ENCODE data around the gene KRT13.

KRT13 gene

GRCh38 chr17:41519501-41520224 is 14.3 kb upstream of the KRT13 start:
- no peak for DNase-seq (ENCODE audit: low read depth)

- DNase-seq (ENCODE audit: low read depth): no peak
These were observed 13.5 kb upstream of the KRT13 start, which contains the start of gene KRT15 for GRCh38 chr17:41518789-41519449. Gene KRT15, minus strand, starts transcription at chr17:41518890. Its CDS starts 63 bp downstream, at chr17:41518827.

GRCh38 chr17:41518031-41518430 is 12.6 kb upstream of the KRT13 start:
- no peak for DNase-seq (ENCODE audit: low read depth)

GRCh38 chr17:41516830-41517283 is 11.4 kb upstream of the KRT13 start:
- DNase-seq (ENCODE audit: low read depth): no peak

- no peak for DNase-seq (ENCODE audit: low read depth)
These were observed 10.9 kb upstream of the KRT13 start for GRCh38 chr17:41516147-41516829.

GRCh38 chr17:41513168-41513547 is 7.7 kb upstream of the KRT13 start:
- DNase-seq (ENCODE audit: low read depth): no peak

GRCh38 chr17:41512546-41513167 is 7.2 kb upstream of the KRT13 start:
- no peak for DNase-seq (ENCODE audit: low read depth)

GRCh38 chr17:41511716-41512115 is 6.3 kb upstream of the KRT13 start:
- DNase-seq (ENCODE audit: low read depth): no peak

- no peak for DNase-seq (ENCODE audit: low read depth)
These were observed 5.7 kb upstream of the KRT13 start for GRCh38 chr17:41511116-41511515.

- no peak for DNase-seq (ENCODE audit: low read depth)
These were observed 5.0 kb upstream of the KRT13 start for GRCh38 chr17:41510251-41511065.

- no peak for DNase-seq (ENCODE audit: low read depth)
These were observed 2.0 kb upstream of the KRT13 start for GRCh38 chr17:41507315-41507880.

GRCh38 chr17:41505809-41506767 is 676 bp upstream of the KRT13 start:
- DNase-seq (ENCODE audit: low read depth): no peak

GRCh38 chr17:41504246-41504977 is 1.0 kb downstream of the KRT13 start:
- DNase-seq (ENCODE audit: low read depth): no peak

- DNase-seq (ENCODE audit: low read depth): no peak
These were observed 2.2 kb downstream of the KRT13 start for GRCh38 chr17:41503202-41503601.

GRCh38 chr17:41500131-41500911 is 5.1 kb downstream of the KRT13 start:
- no peak for DNase-seq (ENCODE audit: low read depth)

GRCh38 chr17:41499714-41500113 is 5.7 kb downstream of the KRT13 start:
- DNase-seq (ENCODE audit: low read depth): no peak

GRCh38 chr17:41498276-41498675 is 7.1 kb downstream of the KRT13 start:
- DNase-seq (ENCODE audit: low read depth): no peak

GRCh38 chr17:41496803-41497484 is 8.5 kb downstream of the KRT13 start:
- DNase-seq (ENCODE audit: low read depth): peak; percentile 56
